Hematopoietic multipotent progenitor cell treated with erythropoietin and hydrocortisone succinate and interleukin-3 and kit ligand, for 8 days (in vitro differentiated cells): ENCODE data around the gene NBPF10.
"Not testable (repeated sequence)": the region's sequence is repeated elsewhere in the genome, so short reads cannot be mapped to it uniquely, and the experiment has no call there.

Experiments
- DNase-seq: peaks from one replicate; pipeline ENCODE4 v3.0.0-alpha.2; 2015

The NBPF10 gene

GRCh38 chr1:146144465-146144864, at the start of gene NBPF10:
Gene NBPF10 (minus strand): TSS chr1:146144804. CDS start chr1:146144769, 35 bp downstream.
- not testable (repeated sequence) for DNase-seq

GRCh38 chr1:146174531-146174930, 29.9 kb upstream of the NBPF10 start:
- not testable (repeated sequence) for DNase-seq

GRCh38 chr1:146167740-146168139, 23.1 kb upstream of the NBPF10 start:
- not testable (repeated sequence) for DNase-seq

- DNase-seq, result not testable (repeated sequence)
These were observed 22.7 kb upstream of the NBPF10 start for GRCh38 chr1:146167273-146167672.
